ENCODE measurements around the gene FYB1. TPM values are rescaled to one million over a fixed set of nuclear protein-coding genes. Genes with fewer than 3 reads are reported as not detected.

FYB1 gene
- total and polyA plus RNA-seq, 2 of the 8 experiments (the other 6 are each of a cell fraction or from before 2014, with no cell fraction given) = not detected

DNA sequence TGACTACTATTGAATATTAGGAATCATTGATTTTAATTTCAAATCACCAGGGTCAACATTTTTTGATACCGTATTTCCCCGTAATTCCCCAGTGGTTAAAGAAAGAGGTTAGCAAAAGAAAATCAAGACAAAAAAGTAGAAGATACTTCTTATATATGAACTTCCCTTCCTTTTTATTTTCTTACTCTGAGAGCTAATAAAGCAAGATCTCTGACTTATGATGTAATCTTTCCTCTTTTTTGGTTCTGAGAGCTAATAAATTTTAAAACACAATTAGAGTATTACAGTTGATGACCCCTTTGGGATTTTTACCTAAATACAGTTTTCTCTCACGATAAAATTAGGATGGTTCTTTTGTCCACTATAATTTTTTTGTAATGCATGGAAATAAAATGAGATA, 9.2 kb upstream of the FYB1 start:
- Histone ChIP-seq H3K79me2 (ENCODE audit: control insufficient read depth in 1 of 2, insufficient read depth in 2 of 2, low read length in 2 of 2) (no peaks in the 10 kb centered on the region), H3K18ac (ENCODE audit: extremely low read depth, low read length) (no peak overlapping the region), H3K36me3 (ENCODE audit: control insufficient read depth in 2 of 4, insufficient read depth in 4 of 4, low read length in 3 of 4) (no peaks in the 10 kb centered on the region), H2BK15ac (ENCODE audit: low read length) (no peak overlapping the region), H3K14ac (ENCODE audit: insufficient read length) (no peak overlapping the region), H3K9ac (replicated peaks in 1 of 4; ENCODE audit: extremely low read depth in 1 of 4, low read depth in 3 of 4, low read length in 3 of 4) (no peak overlapping the region), H3K4me3 (ENCODE audit: extremely low read depth in 1 of 4, insufficient read depth in 2 of 4, low read depth in 3 of 4, low read length in 4 of 4) (no peak overlapping the region), H3K27ac (ENCODE audit: low read depth, low read length) (no peak overlapping the region), H3K27me3 (replicated peaks in 1 of 4; ENCODE audit: control insufficient read depth in 3 of 4, extremely low read depth in 1 of 4, insufficient read depth in 3 of 4, low read length in 3 of 4) (no peaks in the 10 kb centered on the region), H3K9me3 (ENCODE audit: insufficient read depth in 2 of 2, low read depth in 1 of 2, low read length in 1 of 2) (no peaks in the 10 kb centered on the region), H3K23ac (ENCODE audit: insufficient read length) (no peak overlapping the region), H3K4ac (replicated peaks; ENCODE audit: insufficient read length, low read depth, low read length) (no peak overlapping the region), H4K20me1 (replicated peaks in 1 of 2; ENCODE audit: control insufficient read depth in 1 of 2, insufficient read depth in 2 of 2, low read length in 2 of 2) (no peaks in the 10 kb centered on the region), H2BK120ac (replicated peaks; ENCODE audit: low read depth, low read length) (no peak overlapping the region), H4K5ac (ENCODE audit: insufficient read length, low read depth, low read length) (no peak overlapping the region), H3K23me2 (ENCODE audit: low read depth, low read length) (no peaks in the 10 kb centered on the region), H3K79me1 (ENCODE audit: low read depth, low read length) (no peaks in the 10 kb centered on the region), H4K8ac (ENCODE audit: extremely low read depth, insufficient read depth, low read length) (no peak overlapping the region), H3K56ac (replicated peaks; ENCODE audit: insufficient read length, low read depth, low read length) (no peak overlapping the region), H2BK12ac (ENCODE audit: low read depth, low read length) (no peak overlapping the region), H4K91ac (replicated peaks; ENCODE audit: insufficient read length, low read length) (no peak overlapping the region), H2AK5ac (ENCODE audit: low read depth, low read length) (no peak overlapping the region), H3K4me2 (ENCODE audit: insufficient read depth in 1 of 2, low read depth in 2 of 2, low read length in 2 of 2) (no peak overlapping the region), H3K4me1 (replicated peaks in 1 of 4; ENCODE audit: control insufficient read depth in 3 of 4, insufficient read depth in 4 of 4, low read length in 3 of 4) (peaks cover 0 to 3% (median 0%) of the 10 kb centered on the region in 4 experiments; a peak in 1 of 7 replicates), H2BK20ac (ENCODE audit: low read length) (no peak overlapping the region), H2BK5ac (ENCODE audit: low read depth, low read length) (no peak overlapping the region), H2AFZ (ENCODE audit: low read length) (no peak overlapping the region)
- FAIRE-seq (no peak), DNase-seq (ENCODE audit: low read depth in 1 of 2, low spot score in 2 of 2) (no peak)
- no peak for TF ChIP-seq TAF7 (optimal IDR thresholded peaks at IDR 0.05; ENCODE audit: borderline replicate concordance, low read depth, low read length)
- TF ChIP-seq CEBPB (IDR thresholded peaks at IDR 0.05; ENCODE audit: low read depth, low read length) = no peak
- TF ChIP-seq, protein P1, sequence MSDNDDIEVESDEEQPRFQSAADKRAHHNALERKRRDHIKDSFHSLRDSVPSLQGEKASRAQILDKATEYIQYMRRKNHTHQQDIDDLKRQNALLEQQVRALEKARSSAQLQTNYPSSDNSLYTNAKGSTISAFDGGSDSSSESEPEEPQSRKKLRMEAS (IDR thresholded peaks at IDR 0.05) = no peak
- no peak for TF ChIP-seq CHD1 (IDR thresholded peaks at IDR 0.05; ENCODE audit: low read depth, low read length)
- whole genome bisulfite sequencing, 2 experiments (ENCODE audit: extremely low coverage in 1 of 2, insufficient coverage in 1 of 2, insufficient read length in 1 of 2, insufficient replicate concordance in 2 of 2, low coverage in 1 of 2, low lambda C conversion rate in 2 of 2, missing lambda C conversion rate in 1 of 2) = 82% methylated on average over 3 of the region's 3 CpGs; no CpG with 5 or more reads in 1 of the 2 experiments
- ChIA-PET POLR2A (ENCODE audit: partially characterized antibody) (no interaction called here), CTCF (ENCODE audit: partially characterized antibody) (interaction anchor here (4.1 kb wide), 1 partner anchor 12 kb away, joined by 34 read pairs; no protein-coding TSS in a partner anchor)

Data from H1 (cell line).